Esophagus muscularis mucosa (tissue), 3 donors: ENCODE results near the gene ATRX.

Source experiments
- POLR2AphosphoS5 ChIP-seq, 2 donors: sonication (generic); formaldehyde crosslinking; IDR thresholded peaks; one replicate each; pipeline ENCODE4 v1.6.1; 2017; ENCODE audit warnings: antibody characterized with exemption in 2 of 2
- TF ChIP-seq, protein P1 (sequence below), 3 experiments: fragments of 200-600 bp in 2 of 3; fragments of 450-650 bp in 1 of 3; sonication (generic) in 2 of 3; IDR thresholded peaks; one replicate each; pipeline ENCODE4 v1.5.1; 2017 to 2019; ENCODE audit warnings: antibody characterized with exemption in 3 of 3, mild to moderate bottlenecking in 2 of 3, moderate library complexity in 1 of 3

DNA sequence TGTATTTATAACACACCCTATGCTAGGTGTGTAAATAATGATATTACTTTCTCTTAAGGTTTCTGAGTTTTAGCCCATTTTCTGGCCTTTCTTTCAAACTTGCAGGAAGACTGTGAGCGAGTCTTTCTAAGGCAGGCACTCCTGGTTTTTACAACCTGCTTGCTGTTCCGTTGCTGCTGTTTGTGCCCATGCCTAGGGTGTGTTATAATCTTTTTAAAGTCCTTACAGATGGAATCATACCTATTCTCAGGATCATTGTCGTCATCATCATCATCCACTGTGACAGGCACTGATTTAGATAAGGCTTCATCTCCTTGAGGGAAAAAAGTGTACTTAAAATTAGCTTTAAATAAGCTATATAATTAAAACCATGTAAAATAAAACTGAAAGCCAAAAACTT lies 110.0 kb downstream of the ATRX start:
- no peak for TF ChIP-seq POLR2AphosphoS5 (IDR thresholded peaks at IDR 0.05)
- TF ChIP-seq, protein P1, sequence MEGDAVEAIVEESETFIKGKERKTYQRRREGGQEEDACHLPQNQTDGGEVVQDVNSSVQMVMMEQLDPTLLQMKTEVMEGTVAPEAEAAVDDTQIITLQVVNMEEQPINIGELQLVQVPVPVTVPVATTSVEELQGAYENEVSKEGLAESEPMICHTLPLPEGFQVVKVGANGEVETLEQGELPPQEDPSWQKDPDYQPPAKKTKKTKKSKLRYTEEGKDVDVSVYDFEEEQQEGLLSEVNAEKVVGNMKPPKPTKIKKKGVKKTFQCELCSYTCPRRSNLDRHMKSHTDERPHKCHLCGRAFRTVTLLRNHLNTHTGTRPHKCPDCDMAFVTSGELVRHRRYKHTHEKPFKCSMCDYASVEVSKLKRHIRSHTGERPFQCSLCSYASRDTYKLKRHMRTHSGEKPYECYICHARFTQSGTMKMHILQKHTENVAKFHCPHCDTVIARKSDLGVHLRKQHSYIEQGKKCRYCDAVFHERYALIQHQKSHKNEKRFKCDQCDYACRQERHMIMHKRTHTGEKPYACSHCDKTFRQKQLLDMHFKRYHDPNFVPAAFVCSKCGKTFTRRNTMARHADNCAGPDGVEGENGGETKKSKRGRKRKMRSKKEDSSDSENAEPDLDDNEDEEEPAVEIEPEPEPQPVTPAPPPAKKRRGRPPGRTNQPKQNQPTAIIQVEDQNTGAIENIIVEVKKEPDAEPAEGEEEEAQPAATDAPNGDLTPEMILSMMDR (IDR thresholded peaks at IDR 0.05): no peak
